Activated CD4-positive, alpha-beta memory T cell treated with anti-CD3 and anti-CD28 coated beads, Interleukin-2, amount 10 ng/mL, durations not matched to agents 7 days and 5 days (primary cell): ENCODE results near the gene ZNF438. TPM values are rescaled to one million over a fixed set of nuclear protein-coding genes. Genes with fewer than 3 reads are reported as not detected.
"Not testable (repeated sequence)": the region's sequence is repeated elsewhere in the genome, so short reads cannot be mapped to it uniquely, and the experiment has no call there.

Source experiments
- CTCF ChIA-PET: fragments of 350-600 bp; sonication (Branson Sonifier 250); formaldehyde crosslinking; loops from one replicate; lab custom pipeline; 2021; ENCODE audit warnings: antibody characterized with exemption, inconsistent platforms; lab: Charles Lee
- POLR2A ChIA-PET: fragments of 350-600 bp; sonication (Branson Sonifier 250); formaldehyde crosslinking; loops from one replicate; lab custom pipeline; 2021; ENCODE audit warnings: antibody characterized with exemption; lab: Charles Lee
- DNase-seq: peaks from one replicate; pipeline ENCODE4 v3.0.0-alpha.2; 2020
- H3K27ac Mint-ChIP-seq: one replicate; pipeline ENCODE4 v1.8.0; 2021; ENCODE audit warnings: mild to moderate bottlenecking, mixed read lengths
- H3K27me3 Mint-ChIP-seq: one replicate; pipeline ENCODE4 v1.8.0; 2021; ENCODE audit warnings: mixed read lengths
- H3K36me3 Mint-ChIP-seq: one replicate; pipeline ENCODE4 v1.8.0; 2021; ENCODE audit warnings: low read depth, mixed read lengths
- H3K4me1 Mint-ChIP-seq: one replicate; pipeline ENCODE4 v1.8.0; 2021; ENCODE audit warnings: mixed read lengths
- H3K4me3 Mint-ChIP-seq: one replicate; pipeline ENCODE4 v1.8.0; 2021; ENCODE audit warnings: mild to moderate bottlenecking, mixed read lengths
- H3K9me3 Mint-ChIP-seq: one replicate; pipeline ENCODE4 v1.8.0; 2021; ENCODE audit warnings: mixed read lengths
- total RNA-seq, 2 experiments: library from RNA; stranded (reverse); gene quantifications; one replicate each; pipeline ENCODE4 v1.2.3, GENCODE V29; 2021

ZNF438 gene
- total RNA-seq, 2 experiments from 2014 or later: 6.3 to 6.5 TPM

GRCh38 chr10:30931094-30931493 lies 100.6 kb downstream of the ZNF438 start:
- no peak for DNase-seq
- Mint-ChIP-seq H3K4me3 (no peak overlapping the region), H3K4me1 (peaks cover 10% of the 10 kb centered on the region), H3K36me3 (peaks cover 37% of the 10 kb centered on the region), H3K27ac (no peak overlapping the region), H3K27me3 (no peaks in the 10 kb centered on the region), H3K9me3 (peaks cover 13% of the 10 kb centered on the region)
- ChIA-PET POLR2A (no interaction called here), CTCF (no interaction called here)

- CTCF ChIA-PET: no interaction called here
Measured at GRCh38 chr10:30929901-30930520, 101.7 kb downstream of the ZNF438 start.

GRCh38 chr10:30929311-30929729 lies 102.3 kb downstream of the ZNF438 start:
- H3K27me3 Mint-ChIP-seq, CTCF ChIA-PET, DNase-seq, POLR2A ChIA-PET, H3K27ac Mint-ChIP-seq, H3K4me3 Mint-ChIP-seq: not testable (repeated sequence)
- Mint-ChIP-seq H3K4me1 (peaks cover 10% of the 10 kb centered on the region), H3K9me3 (peaks cover 16% of the 10 kb centered on the region), H3K36me3 (peaks cover 34% of the 10 kb centered on the region)

More at GRCh38 chr10:30929901-30930520, 101.7 kb downstream of the ZNF438 start:
- POLR2A ChIA-PET: no interaction called here
- Mint-ChIP-seq H3K27ac (no peak overlapping the region), H3K4me3 (no peak overlapping the region), H3K9me3 (peaks cover 13% of the 10 kb centered on the region), H3K27me3 (no peaks in the 10 kb centered on the region), H3K36me3 (peaks cover 35% of the 10 kb centered on the region), H3K4me1 (peaks cover 10% of the 10 kb centered on the region)
- DNase-seq: no peak

GRCh38 chr10:30928742-30929141 lies 102.9 kb downstream of the ZNF438 start:
- no peaks in the 10 kb centered on the region for H3K27me3 Mint-ChIP-seq
- CTCF ChIA-PET: no interaction called here
- H3K4me3 Mint-ChIP-seq: no peak overlapping the region
- peaks cover 38% of the 10 kb centered on the region for H3K36me3 Mint-ChIP-seq
- H3K27ac Mint-ChIP-seq: no peak overlapping the region
- peaks cover 10% of the 10 kb centered on the region for H3K4me1 Mint-ChIP-seq
- H3K9me3 Mint-ChIP-seq: peaks cover 20% of the 10 kb centered on the region
- no peak for DNase-seq
- POLR2A ChIA-PET: no interaction called here

GRCh38 chr10:30918651-30919050 lies 113.0 kb downstream of the ZNF438 start:
- Mint-ChIP-seq H3K27ac (no peak overlapping the region), H3K36me3 (peaks cover 9% of the 10 kb centered on the region), H3K4me1 (no peaks in the 10 kb centered on the region), H3K9me3 (peaks cover 2% of the 10 kb centered on the region), H3K27me3 (no peaks in the 10 kb centered on the region), H3K4me3 (no peak overlapping the region)
- POLR2A ChIA-PET: no interaction called here
- CTCF ChIA-PET: interaction anchor here (1.1 kb wide), 1 partner anchor 9 kb away, joined by 3 read pairs; no protein-coding TSS in a partner anchor
- no peak for DNase-seq

GRCh38 chr10:30917789-30918188 lies 113.9 kb downstream of the ZNF438 start:
- DNase-seq: no peak
- peaks cover 2% of the 10 kb centered on the region for H3K36me3 Mint-ChIP-seq
- no peaks in the 10 kb centered on the region for H3K27me3 Mint-ChIP-seq
- H3K4me1 Mint-ChIP-seq: no peaks in the 10 kb centered on the region
- no peak overlapping the region for H3K4me3 Mint-ChIP-seq
- no peaks in the 10 kb centered on the region for H3K9me3 Mint-ChIP-seq
- POLR2A ChIA-PET: no interaction called here
- CTCF ChIA-PET: interaction anchor here (1.1 kb wide), 1 partner anchor 8 kb away, joined by 3 read pairs; no protein-coding TSS in a partner anchor
- no peak overlapping the region for H3K27ac Mint-ChIP-seq

GRCh38 chr10:30917067-30917466 lies 114.6 kb downstream of the ZNF438 start:
- Mint-ChIP-seq H3K36me3 (peaks cover 2% of the 10 kb centered on the region), H3K27ac (no peak overlapping the region), H3K9me3 (no peaks in the 10 kb centered on the region), H3K4me3 (no peak overlapping the region), H3K27me3 (no peaks in the 10 kb centered on the region), H3K4me1 (no peaks in the 10 kb centered on the region)
- ChIA-PET POLR2A (no interaction called here), CTCF (no interaction called here)
- no peak for DNase-seq

- DNase-seq: no peak
- Mint-ChIP-seq H3K4me1 (no peaks in the 10 kb centered on the region), H3K4me3 (no peak overlapping the region), H3K27me3 (no peaks in the 10 kb centered on the region), H3K36me3 (no peaks in the 10 kb centered on the region), H3K9me3 (no peaks in the 10 kb centered on the region), H3K27ac (no peak overlapping the region)
- ChIA-PET POLR2A (no interaction called here), CTCF (no interaction called here)
Measured at GRCh38 chr10:30915146-30915545, 116.5 kb downstream of the ZNF438 start.

- H3K27ac Mint-ChIP-seq: no peak overlapping the region
- H3K4me3 Mint-ChIP-seq: no peak overlapping the region
- no peak for DNase-seq
- H3K27me3 Mint-ChIP-seq: no peaks in the 10 kb centered on the region
- CTCF ChIA-PET: no interaction called here
- no peaks in the 10 kb centered on the region for H3K9me3 Mint-ChIP-seq
- H3K36me3 Mint-ChIP-seq: peaks cover 20% of the 10 kb centered on the region
- POLR2A ChIA-PET: no interaction called here
- H3K4me1 Mint-ChIP-seq: no peaks in the 10 kb centered on the region
Measured at GRCh38 chr10:30911303-30911863, 120.3 kb downstream of the ZNF438 start.

GRCh38 chr10:30903397-30904138 lies 128.1 kb downstream of the ZNF438 start:
- POLR2A ChIA-PET: no interaction called here
- peaks cover 55% of the 10 kb centered on the region for H3K36me3 Mint-ChIP-seq
- no peaks in the 10 kb centered on the region for H3K4me1 Mint-ChIP-seq
- no peak overlapping the region for H3K27ac Mint-ChIP-seq
- H3K9me3 Mint-ChIP-seq: peaks cover 27% of the 10 kb centered on the region
- CTCF ChIA-PET: no interaction called here
- no peak for DNase-seq
- no peaks in the 10 kb centered on the region for H3K27me3 Mint-ChIP-seq
- H3K4me3 Mint-ChIP-seq: no peak overlapping the region

- Mint-ChIP-seq H3K9me3 (peaks cover 32% of the 10 kb centered on the region), H3K4me1 (peaks cover 1% of the 10 kb centered on the region), H3K27me3 (no peaks in the 10 kb centered on the region), H3K4me3 (no peak overlapping the region), H3K36me3 (peaks cover 52% of the 10 kb centered on the region), H3K27ac (no peak overlapping the region)
- no peak for DNase-seq
- ChIA-PET POLR2A (no interaction called here), CTCF (no interaction called here)
Measured at GRCh38 chr10:30902621-30903396, 128.9 kb downstream of the ZNF438 start.

- H3K36me3 Mint-ChIP-seq: peaks cover 41% of the 10 kb centered on the region
- peaks cover 32% of the 10 kb centered on the region for H3K9me3 Mint-ChIP-seq
- H3K4me3 Mint-ChIP-seq, CTCF ChIA-PET, DNase-seq, H3K27me3 Mint-ChIP-seq, POLR2A ChIA-PET, H3K4me1 Mint-ChIP-seq, H3K27ac Mint-ChIP-seq: not testable (repeated sequence)
Measured at GRCh38 chr10:30901487-30901886, 130.2 kb downstream of the ZNF438 start.

GRCh38 chr10:30898964-30899363 lies 132.7 kb downstream of the ZNF438 start:
- ChIA-PET CTCF (no interaction called here), POLR2A (no interaction called here)
- H3K27ac Mint-ChIP-seq: no peak overlapping the region
- H3K36me3 Mint-ChIP-seq: peaks cover 30% of the 10 kb centered on the region
- peaks cover 10% of the 10 kb centered on the region for H3K4me1 Mint-ChIP-seq
- peaks cover 27% of the 10 kb centered on the region for H3K9me3 Mint-ChIP-seq
- H3K27me3 Mint-ChIP-seq: no peaks in the 10 kb centered on the region
- H3K4me3 Mint-ChIP-seq: no peak overlapping the region
- DNase-seq: no peak
